ENCODE measurements around the gene CACNA1I. TPM values are rescaled to one million over a fixed set of nuclear protein-coding genes. Genes with fewer than 3 reads are reported as not detected.
"Not testable (repeated sequence)": the region's sequence is repeated elsewhere in the genome, so short reads cannot be mapped to it uniquely, and the experiment has no call there.

CACNA1I gene
- total and polyA plus RNA-seq, 2 of the 8 experiments (the other 6 are each of a cell fraction or from before 2014, with no cell fraction given), result 0.77 to 1.2 TPM

DNA sequence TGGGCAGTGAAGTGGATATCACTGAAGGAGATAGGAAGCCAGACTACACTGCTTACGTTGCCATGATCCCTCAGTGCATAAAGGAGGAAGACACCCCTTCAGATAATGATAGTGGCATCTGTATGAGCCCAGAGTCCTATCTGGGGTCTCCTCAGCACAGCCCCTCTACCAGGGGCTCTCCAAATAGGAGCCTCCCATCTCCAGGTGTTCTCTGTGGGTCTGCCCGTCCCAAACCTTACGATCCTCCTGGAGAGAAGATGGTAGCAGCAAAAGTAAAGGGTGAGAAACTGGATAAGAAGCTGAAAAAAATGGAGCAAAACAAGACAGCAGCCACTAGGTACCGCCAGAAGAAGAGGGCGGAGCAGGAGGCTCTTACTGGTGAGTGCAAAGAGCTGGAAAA is 48.5 kb upstream of the CACNA1I start:
- H3K4ac ChIP-seq (replicated peaks; ENCODE audit: insufficient read length, low read depth, low read length); H2BK15ac ChIP-seq (ENCODE audit: low read length); H2AFZ ChIP-seq (ENCODE audit: low read length); H3K9me3 ChIP-seq (ENCODE audit: insufficient read depth in 2 of 2, low read depth in 1 of 2, low read length in 1 of 2); H4K5ac ChIP-seq (ENCODE audit: insufficient read length, low read depth, low read length); H2BK20ac ChIP-seq (ENCODE audit: low read length); H2BK5ac ChIP-seq (ENCODE audit: low read depth, low read length); H3K18ac ChIP-seq (ENCODE audit: extremely low read depth, low read length); H3K14ac ChIP-seq (ENCODE audit: insufficient read length); H3K27me3 ChIP-seq (replicated peaks in 1 of 4; ENCODE audit: control insufficient read depth in 3 of 4, extremely low read depth in 1 of 4, insufficient read depth in 3 of 4, low read length in 3 of 4); H3K27ac ChIP-seq (ENCODE audit: low read depth, low read length); H2BK120ac ChIP-seq (replicated peaks; ENCODE audit: low read depth, low read length); H2AK5ac ChIP-seq (ENCODE audit: low read depth, low read length); H3K23ac ChIP-seq (ENCODE audit: insufficient read length); FAIRE-seq; H2BK12ac ChIP-seq (ENCODE audit: low read depth, low read length); H4K91ac ChIP-seq (replicated peaks; ENCODE audit: insufficient read length, low read length); H3K79me1 ChIP-seq (ENCODE audit: low read depth, low read length); DNase-seq (ENCODE audit: low read depth in 1 of 2, low spot score in 2 of 2); H3K56ac ChIP-seq (replicated peaks; ENCODE audit: insufficient read length, low read depth, low read length); H4K8ac ChIP-seq (ENCODE audit: extremely low read depth, insufficient read depth, low read length): not testable (repeated sequence)
- POLR2A ChIA-PET (ENCODE audit: partially characterized antibody), result interaction anchor here (0.7 to 6.6 kb wide), 26 partner anchors 8 to 469 kb away, joined by 3 to 83 read pairs (median 6); partner anchors contain the start of genes MIEF1, RPL3, RPS19BP1 and TAB1
- peaks cover 12% of the 10 kb centered on the region for H3K23me2 ChIP-seq (ENCODE audit: low read depth, low read length)
- H3K9ac ChIP-seq (replicated peaks in 1 of 4; ENCODE audit: extremely low read depth in 1 of 4, low read depth in 3 of 4, low read length in 3 of 4), result peak overlapping the region in 1 of 4 experiments; percentile 99; a peak in 2 of 7 replicates
- peaks cover 22 to 41% (median 35%) of the 10 kb centered on the region in 4 experiments for H3K36me3 ChIP-seq (ENCODE audit: control insufficient read depth in 2 of 4, insufficient read depth in 4 of 4, low read length in 3 of 4)
- peak overlapping the region; percentile 87 to 88 for H3K4me2 ChIP-seq (ENCODE audit: insufficient read depth in 1 of 2, low read depth in 2 of 2, low read length in 2 of 2)
- peaks cover 0 to 12% (median 5%) of the 10 kb centered on the region in 4 experiments; a peak in 4 of 7 replicates for H3K4me1 ChIP-seq (replicated peaks in 1 of 4; ENCODE audit: control insufficient read depth in 3 of 4, insufficient read depth in 4 of 4, low read length in 3 of 4)
- CTCF ChIA-PET (ENCODE audit: partially characterized antibody), result interaction anchor here (0.7 to 21.9 kb wide), 7 partner anchors 8 to 205 kb away, joined by 3 to 361 read pairs (median 3); partner anchors contain the start of gene MIEF1
- peak overlapping the region; percentile 93 to 99 (median 95); a peak in 5 of 8 replicates for H3K4me3 ChIP-seq (ENCODE audit: extremely low read depth in 1 of 4, insufficient read depth in 2 of 4, low read depth in 3 of 4, low read length in 4 of 4)
- H4K20me1 ChIP-seq (replicated peaks in 1 of 2; ENCODE audit: control insufficient read depth in 1 of 2, insufficient read depth in 2 of 2, low read length in 2 of 2), result peaks cover 34 to 37% of the 10 kb centered on the region in 2 experiments
- H3K79me2 ChIP-seq (ENCODE audit: control insufficient read depth in 1 of 2, insufficient read depth in 2 of 2, low read length in 2 of 2), result peaks cover 5 to 29% of the 10 kb centered on the region in 2 experiments; a peak in 3 of 4 replicates
- WGBS, 2 experiments (ENCODE audit: extremely low coverage in 1 of 2, insufficient coverage in 1 of 2, insufficient read length in 1 of 2, insufficient replicate concordance in 2 of 2, low coverage in 1 of 2, low lambda C conversion rate in 2 of 2, missing lambda C conversion rate in 1 of 2), result 78% methylated on average over 3 of the region's 5 CpGs; no CpG with 5 or more reads in 1 of the 2 experiments
